Measurements from ENCODE around the gene FRMD8. TPM values are rescaled to one million over a fixed set of nuclear protein-coding genes. Genes with fewer than 3 reads are reported as not detected.

FRMD8 gene
- total RNA-seq, 4 donors from 2014 or later: 11.5 to 51.7 (median 20.1) TPM

DNA sequence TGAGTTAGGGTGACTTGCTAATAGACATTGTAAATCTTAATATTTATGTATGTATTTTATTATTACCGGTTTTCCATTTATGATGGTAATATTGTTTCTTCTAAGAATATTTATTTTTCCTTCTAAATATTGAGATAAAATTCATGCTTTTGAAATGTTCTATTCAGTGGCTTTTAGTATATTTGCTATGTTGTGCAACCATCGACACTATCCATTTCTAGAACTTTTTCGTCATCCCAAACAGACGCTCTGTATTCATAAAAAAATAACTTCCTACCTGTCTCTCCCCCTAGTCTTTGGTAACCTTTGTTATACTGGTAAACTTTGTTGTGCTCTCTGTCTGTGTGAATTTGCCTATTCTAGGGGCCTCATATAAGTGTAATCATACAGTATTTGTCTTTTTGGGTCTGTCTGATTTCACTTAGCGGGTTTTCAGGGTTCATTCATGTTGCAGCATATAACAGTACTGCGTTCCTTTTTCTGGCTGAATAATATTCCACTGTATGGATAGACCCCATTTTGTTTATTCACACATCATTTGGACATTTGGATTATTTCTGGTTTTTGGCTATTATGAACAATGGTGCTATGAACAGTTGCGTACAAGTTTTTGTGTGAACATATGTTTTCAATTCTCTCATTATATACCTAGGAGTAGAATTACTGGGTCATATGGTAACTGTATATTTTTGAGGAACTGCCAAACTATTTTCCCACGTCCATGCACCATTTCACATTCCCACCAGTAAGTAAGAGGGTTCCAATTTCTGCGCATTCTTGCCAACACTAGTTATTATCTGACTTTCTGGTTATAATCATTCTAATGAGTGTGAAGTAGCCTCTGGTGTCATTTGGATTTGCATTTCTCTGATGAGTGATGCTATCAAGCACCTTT is 52.1 kb downstream of the FRMD8 start:
- TF ChIP-seq POLR2A (IDR thresholded peaks at IDR 0.05): no peak
- TF ChIP-seq, protein P1, sequence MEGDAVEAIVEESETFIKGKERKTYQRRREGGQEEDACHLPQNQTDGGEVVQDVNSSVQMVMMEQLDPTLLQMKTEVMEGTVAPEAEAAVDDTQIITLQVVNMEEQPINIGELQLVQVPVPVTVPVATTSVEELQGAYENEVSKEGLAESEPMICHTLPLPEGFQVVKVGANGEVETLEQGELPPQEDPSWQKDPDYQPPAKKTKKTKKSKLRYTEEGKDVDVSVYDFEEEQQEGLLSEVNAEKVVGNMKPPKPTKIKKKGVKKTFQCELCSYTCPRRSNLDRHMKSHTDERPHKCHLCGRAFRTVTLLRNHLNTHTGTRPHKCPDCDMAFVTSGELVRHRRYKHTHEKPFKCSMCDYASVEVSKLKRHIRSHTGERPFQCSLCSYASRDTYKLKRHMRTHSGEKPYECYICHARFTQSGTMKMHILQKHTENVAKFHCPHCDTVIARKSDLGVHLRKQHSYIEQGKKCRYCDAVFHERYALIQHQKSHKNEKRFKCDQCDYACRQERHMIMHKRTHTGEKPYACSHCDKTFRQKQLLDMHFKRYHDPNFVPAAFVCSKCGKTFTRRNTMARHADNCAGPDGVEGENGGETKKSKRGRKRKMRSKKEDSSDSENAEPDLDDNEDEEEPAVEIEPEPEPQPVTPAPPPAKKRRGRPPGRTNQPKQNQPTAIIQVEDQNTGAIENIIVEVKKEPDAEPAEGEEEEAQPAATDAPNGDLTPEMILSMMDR (IDR thresholded peaks at IDR 0.05 in 4 of 5, conservative IDR thresholded peaks at IDR 0.05 in 1 of 5): no peak
- DNase-seq: no peak
- Histone ChIP-seq H3K27ac (peak overlapping the region; percentile 98 to 100 (median 100)), H3K27me3 (no peaks in the 10 kb centered on the region), H3K9me3 (no peaks in the 10 kb centered on the region), H3K4me3 (peak overlapping the region in 1 of 4 donors; percentile 21), H3K4me1 (peaks cover 32 to 62% of the 10 kb centered on the region in 2 donors), H3K36me3 (peaks cover 0 to 51% of the 10 kb centered on the region in 2 donors)
- ATAC-seq: no peak
- intact Hi-C loops (cut with DNase I; ENCODE audit: low total_unique reads) (no loop called here), in situ Hi-C loops (cut with MboI; ENCODE audit: low sequenced_read_pairs in 4 of 4) (no loop called here)

DNA sequence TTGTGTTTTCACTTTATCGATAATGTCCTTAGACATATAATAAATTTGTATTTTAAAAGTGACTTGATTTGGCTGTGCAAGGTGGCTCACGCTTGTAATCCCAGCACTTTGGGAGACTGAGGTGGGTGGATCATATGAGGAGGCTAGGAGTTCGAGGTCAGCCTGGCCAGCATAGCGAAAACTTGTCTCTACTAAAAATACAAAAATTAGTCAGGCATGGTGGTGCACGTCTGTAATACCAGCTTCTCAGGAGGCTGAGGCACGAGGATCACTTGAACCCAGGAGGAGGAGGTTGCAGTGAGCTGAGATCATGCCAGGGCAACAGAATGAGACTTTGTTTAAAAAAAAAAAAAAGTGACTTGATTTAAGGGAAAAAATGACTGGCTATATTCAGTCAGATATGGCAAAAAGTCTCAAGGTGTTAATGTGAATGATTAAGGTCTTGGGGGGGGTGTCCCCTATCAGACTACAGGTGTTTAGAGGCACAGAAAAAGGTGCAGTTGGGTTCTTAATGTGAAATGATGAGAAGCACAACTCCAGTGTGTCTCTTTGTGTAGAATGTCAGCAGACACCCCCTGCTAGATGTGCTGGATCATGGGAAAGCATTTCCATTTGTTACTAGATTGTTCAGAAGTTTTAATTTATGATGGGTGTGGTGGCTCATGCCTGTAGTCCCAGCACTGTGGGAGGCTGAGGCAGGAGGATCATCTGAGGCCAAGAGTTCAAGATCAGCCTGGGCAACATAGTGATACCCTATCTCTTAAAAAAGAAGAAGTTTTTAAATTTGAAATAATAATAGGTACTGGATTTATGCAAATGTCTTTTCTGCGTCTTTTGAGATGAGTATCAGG is 53.1 kb downstream of the FRMD8 start:
- Histone ChIP-seq H3K4me3 (no peak overlapping the region), H3K9me3 (no peaks in the 10 kb centered on the region), H3K27me3 (no peaks in the 10 kb centered on the region), H3K4me1 (peaks cover 23 to 60% of the 10 kb centered on the region in 2 donors), H3K27ac (peak overlapping the region; percentile 98 to 100 (median 100)), H3K36me3 (peaks cover 0 to 43% of the 10 kb centered on the region in 2 donors)
- DNase-seq (peak in 1 of 2 donors; percentile 24), ATAC-seq (no peak)
- TF ChIP-seq, protein P1 (IDR thresholded peaks at IDR 0.05 in 4 of 5, conservative IDR thresholded peaks at IDR 0.05 in 1 of 5): no peak
- peak in 1 of 2 donors; percentile 3 for TF ChIP-seq POLR2A (IDR thresholded peaks at IDR 0.05)
- intact Hi-C loops (cut with DNase I; ENCODE audit: low total_unique reads) (no loop called here), in situ Hi-C loops (cut with MboI; ENCODE audit: low sequenced_read_pairs in 4 of 4) (no loop called here)

DNA sequence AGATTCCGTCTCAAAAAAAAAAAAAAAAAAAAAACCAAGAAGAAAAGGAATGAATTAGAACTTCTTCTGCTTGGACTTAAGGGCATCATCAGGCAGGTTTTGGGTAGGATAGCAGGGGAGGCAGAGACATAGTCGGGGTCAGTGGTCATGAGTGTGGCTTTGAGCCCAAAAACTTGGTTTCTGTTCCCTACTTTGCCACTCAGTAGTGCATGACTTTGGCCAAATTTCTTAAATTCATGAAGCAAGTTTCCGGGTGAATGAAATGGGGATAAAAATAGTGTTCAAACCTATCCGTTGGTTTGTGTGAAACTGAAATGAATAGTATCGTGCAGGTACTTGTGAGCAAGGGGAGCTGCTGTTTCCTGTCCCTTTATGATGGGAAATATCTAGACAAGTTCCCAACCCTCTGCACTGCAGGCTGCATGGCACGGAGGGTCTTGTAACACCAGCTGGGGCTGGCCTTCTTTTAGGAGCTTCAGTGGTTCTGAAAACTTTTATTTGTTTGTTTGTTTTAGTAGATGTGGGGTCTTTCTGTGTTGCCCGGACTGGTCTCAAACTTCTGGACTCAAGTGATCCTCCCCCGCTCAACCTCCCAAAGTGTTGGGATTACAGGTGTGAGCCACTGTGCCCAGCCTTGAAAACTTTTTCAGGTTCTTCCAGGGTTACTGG is 54.5 kb downstream of the FRMD8 start:
- in situ Hi-C loops (cut with MboI; ENCODE audit: low sequenced_read_pairs in 4 of 4) (no loop called here), intact Hi-C loops (cut with DNase I; ENCODE audit: low total_unique reads) (no loop called here)
- Histone ChIP-seq H3K4me1 (peaks cover 12 to 49% of the 10 kb centered on the region in 2 donors), H3K36me3 (peaks cover 0 to 29% of the 10 kb centered on the region in 2 donors), H3K27me3 (no peaks in the 10 kb centered on the region), H3K4me3 (peak overlapping the region in 1 of 4 donors; percentile 6), H3K27ac (peak overlapping the region; percentile 98 to 100 (median 100)), H3K9me3 (no peaks in the 10 kb centered on the region)
- peak in 1 of 2 donors; percentile 23 for DNase-seq
- TF ChIP-seq POLR2A (IDR thresholded peaks at IDR 0.05): peak; percentile 16 to 31
- TF ChIP-seq, protein P1 (IDR thresholded peaks at IDR 0.05 in 4 of 5, conservative IDR thresholded peaks at IDR 0.05 in 1 of 5): no peak
- ATAC-seq: no peak

DNA sequence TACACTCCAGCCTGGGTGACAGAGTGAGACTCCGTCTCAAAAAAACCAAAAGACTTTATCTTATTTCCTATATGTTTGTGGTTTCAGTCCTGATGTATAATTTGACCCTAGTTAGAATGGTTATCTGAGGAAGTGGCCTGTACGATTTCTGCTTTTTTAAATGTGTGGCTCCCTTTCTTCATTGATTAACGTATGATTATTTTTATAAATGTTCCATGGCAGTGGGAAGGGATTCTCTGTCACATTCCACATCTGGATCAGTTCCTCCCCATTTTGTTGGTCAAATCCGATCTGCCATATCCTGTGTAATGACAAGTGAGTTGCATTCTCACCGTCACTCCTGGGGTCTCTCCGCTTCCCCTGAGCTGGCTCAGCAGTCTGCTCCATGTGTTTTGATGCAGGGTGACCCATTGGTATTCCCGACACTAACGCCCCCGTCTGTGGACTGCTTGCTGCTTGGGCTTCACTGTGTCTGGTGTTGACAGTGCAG is 56.5 kb downstream of the FRMD8 start:
- Histone ChIP-seq H3K9me3 (no peaks in the 10 kb centered on the region), H3K4me1 (peaks cover 12 to 32% of the 10 kb centered on the region in 2 donors), H3K27me3 (no peaks in the 10 kb centered on the region), H3K4me3 (no peak overlapping the region), H3K27ac (peak overlapping the region; percentile 98 to 100 (median 100)), H3K36me3 (peaks cover 0 to 11% of the 10 kb centered on the region in 2 donors)
- intact Hi-C loops (cut with DNase I; ENCODE audit: low total_unique reads): no loop called here
- ATAC-seq: no peak
- no peak for DNase-seq
- TF ChIP-seq, protein P1 (IDR thresholded peaks at IDR 0.05 in 4 of 5, conservative IDR thresholded peaks at IDR 0.05 in 1 of 5): no peak
- TF ChIP-seq POLR2A (IDR thresholded peaks at IDR 0.05): no peak
- in situ Hi-C loops (cut with MboI; ENCODE audit: low sequenced_read_pairs in 4 of 4): no loop called here

All from gastrocnemius medialis (tissue), 4 donors.